Mucosa of descending colon (tissue), 3 donors: ENCODE measurements around the gene DBNDD1. TPM values are rescaled to one million over a fixed set of nuclear protein-coding genes. Genes with fewer than 3 reads are reported as not detected.

Experiments
- ATAC-seq: fragments of 200-7000 bp; cut with Tn5 transposase; one replicate; pipeline ENCODE4 v1.9.1; 2020; ENCODE audit warnings: mild to moderate bottlenecking, moderate library complexity
- DNase-seq, 3 donors: peaks; one replicate each; pipeline ENCODE4 v3.0.0-alpha.2; 2020
- H3K36me3 ChIP-seq: fragments of 200-600 bp; one replicate; pipeline ENCODE4 v1.8.0; 2021; ENCODE audit warnings: low read depth, mild to moderate bottlenecking
- H3K4me1 ChIP-seq: fragments of 200-600 bp; one replicate; pipeline ENCODE4 v1.8.0; 2021; ENCODE audit warnings: low read depth, mild to moderate bottlenecking
- H3K4me3 ChIP-seq: fragments of 200-600 bp; one replicate; pipeline ENCODE4 v1.8.0; 2021; ENCODE audit warnings: mild to moderate bottlenecking
- H3K9me3 ChIP-seq: fragments of 200-600 bp; one replicate; pipeline ENCODE4 v1.8.0; 2021; ENCODE audit warnings: mild to moderate bottlenecking
- intact Hi-C, 2 donors: fragments of 100-400 bp; cut with DNase I in 1 of 2; cut with micrococcal nuclease in 1 of 2; formaldehyde crosslinking; loops; one replicate each; pipeline versions ENCODE4 v1.11.0 to v1.11.1; 2022; cut with DNase I, micrococcal nuclease
- total RNA-seq, 3 donors: library from RNA; stranded (reverse); fragmentation: NEBNext Ultra II Directional in 2 of 3; extraction: Animal tissue kit (Norgen Biotek cat#: 25700) in 2 of 3; gene quantifications; one replicate each; pipeline versions ENCODE4 v1.2.1 to v1.2.4, GENCODE V29; 2021 to 2023
- TF ChIP-seq, protein P1 (sequence below): fragments of 200-600 bp; IDR thresholded peaks from one replicate; pipeline ENCODE4 v1.8.0; 2022; ENCODE audit warnings: antibody characterized with exemption, mild to moderate bottlenecking
- donor health status: DM: no; HTN: no; CAD: no; lungs with moderate emphysema.
- donor health status: DM: no; HTN: no; CAD: no.
- donor health status: DM: no; HTN: yes; CAD: no.

The DBNDD1 gene
- total RNA-seq, 3 donors from 2014 or later = 1.7 to 3.0 (median 2.0) TPM

DNA sequence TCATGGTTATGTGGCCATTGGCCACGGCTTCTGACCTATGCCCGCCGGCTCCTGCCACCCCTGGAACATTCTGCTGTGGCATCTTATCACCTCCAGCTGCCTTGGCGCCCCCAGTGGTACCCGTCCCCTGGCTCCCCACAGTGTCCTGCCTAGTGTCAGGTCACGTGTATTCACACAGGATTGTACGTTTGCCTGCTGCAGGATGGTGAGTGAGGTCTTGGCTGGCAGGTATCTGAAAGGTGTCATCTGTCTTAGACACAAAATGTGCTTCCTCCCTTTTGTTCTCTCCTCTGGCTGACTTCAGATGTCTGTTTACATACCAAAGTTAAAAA is 24.9 kb downstream of the DBNDD1 start:
- H3K4me3 ChIP-seq = no peak overlapping the region
- TF ChIP-seq, protein P1, sequence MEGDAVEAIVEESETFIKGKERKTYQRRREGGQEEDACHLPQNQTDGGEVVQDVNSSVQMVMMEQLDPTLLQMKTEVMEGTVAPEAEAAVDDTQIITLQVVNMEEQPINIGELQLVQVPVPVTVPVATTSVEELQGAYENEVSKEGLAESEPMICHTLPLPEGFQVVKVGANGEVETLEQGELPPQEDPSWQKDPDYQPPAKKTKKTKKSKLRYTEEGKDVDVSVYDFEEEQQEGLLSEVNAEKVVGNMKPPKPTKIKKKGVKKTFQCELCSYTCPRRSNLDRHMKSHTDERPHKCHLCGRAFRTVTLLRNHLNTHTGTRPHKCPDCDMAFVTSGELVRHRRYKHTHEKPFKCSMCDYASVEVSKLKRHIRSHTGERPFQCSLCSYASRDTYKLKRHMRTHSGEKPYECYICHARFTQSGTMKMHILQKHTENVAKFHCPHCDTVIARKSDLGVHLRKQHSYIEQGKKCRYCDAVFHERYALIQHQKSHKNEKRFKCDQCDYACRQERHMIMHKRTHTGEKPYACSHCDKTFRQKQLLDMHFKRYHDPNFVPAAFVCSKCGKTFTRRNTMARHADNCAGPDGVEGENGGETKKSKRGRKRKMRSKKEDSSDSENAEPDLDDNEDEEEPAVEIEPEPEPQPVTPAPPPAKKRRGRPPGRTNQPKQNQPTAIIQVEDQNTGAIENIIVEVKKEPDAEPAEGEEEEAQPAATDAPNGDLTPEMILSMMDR = no peak
- H3K9me3 ChIP-seq = no peaks in the 10 kb centered on the region
- H3K4me1 ChIP-seq = no peaks in the 10 kb centered on the region
- H3K36me3 ChIP-seq = no peaks in the 10 kb centered on the region
- ATAC-seq (no peak), DNase-seq (no peak)
- intact Hi-C loops = no loop called here

GRCh38 chr16:89993971-89994370 is 25.3 kb downstream of the DBNDD1 start:
- Histone ChIP-seq H3K4me1 (no peaks in the 10 kb centered on the region), H3K36me3 (no peaks in the 10 kb centered on the region), H3K4me3 (no peak overlapping the region), H3K9me3 (no peaks in the 10 kb centered on the region)
- intact Hi-C loops = no loop called here
- TF ChIP-seq, protein P1 = no peak
- DNase-seq = no peak
- no peak for ATAC-seq

GRCh38 chr16:89993377-89993776 is 25.9 kb downstream of the DBNDD1 start:
- intact Hi-C loops = no loop called here
- Histone ChIP-seq H3K9me3 (no peaks in the 10 kb centered on the region), H3K4me3 (no peak overlapping the region), H3K36me3 (no peaks in the 10 kb centered on the region), H3K4me1 (no peaks in the 10 kb centered on the region)
- DNase-seq (no peak), ATAC-seq (no peak)
- TF ChIP-seq, protein P1 = no peak

DNA sequence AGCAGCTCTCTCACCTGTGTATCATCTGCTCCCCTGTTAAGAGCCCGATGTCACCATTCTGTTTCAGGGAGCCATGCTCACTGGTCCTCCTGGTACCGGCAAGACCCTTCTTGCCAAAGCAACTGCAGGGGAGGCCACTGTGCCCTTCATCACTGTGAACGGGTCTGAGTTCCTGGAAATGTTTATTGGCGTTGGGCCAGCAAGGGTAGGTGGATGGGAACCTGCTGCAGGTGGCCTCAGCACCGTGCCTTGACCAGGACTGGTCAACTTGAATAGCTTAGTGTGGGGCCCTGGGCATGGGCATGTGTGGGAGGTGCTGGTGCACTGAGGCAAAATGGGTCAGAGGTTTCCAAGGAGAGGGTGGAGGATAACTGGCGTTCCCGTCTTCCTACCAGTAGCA is 28.5 kb downstream of the DBNDD1 start:
- intact Hi-C loops = no loop called here
- DNase-seq = no peak
- no peaks in the 10 kb centered on the region for H3K4me1 ChIP-seq
- no peak overlapping the region for H3K4me3 ChIP-seq
- TF ChIP-seq, protein P1 = no peak
- H3K36me3 ChIP-seq = no peaks in the 10 kb centered on the region
- ATAC-seq = no peak
- no peaks in the 10 kb centered on the region for H3K9me3 ChIP-seq

- ATAC-seq = no peak
- no peak overlapping the region for H3K4me3 ChIP-seq
- H3K9me3 ChIP-seq = no peaks in the 10 kb centered on the region
- intact Hi-C loops = no loop called here
- TF ChIP-seq, protein P1 = no peak
- DNase-seq = no peak
- no peaks in the 10 kb centered on the region for H3K4me1 ChIP-seq
- H3K36me3 ChIP-seq = peaks cover 4% of the 10 kb centered on the region
Measured at GRCh38 chr16:89988951-89989350, 30.3 kb downstream of the DBNDD1 start.

DNA sequence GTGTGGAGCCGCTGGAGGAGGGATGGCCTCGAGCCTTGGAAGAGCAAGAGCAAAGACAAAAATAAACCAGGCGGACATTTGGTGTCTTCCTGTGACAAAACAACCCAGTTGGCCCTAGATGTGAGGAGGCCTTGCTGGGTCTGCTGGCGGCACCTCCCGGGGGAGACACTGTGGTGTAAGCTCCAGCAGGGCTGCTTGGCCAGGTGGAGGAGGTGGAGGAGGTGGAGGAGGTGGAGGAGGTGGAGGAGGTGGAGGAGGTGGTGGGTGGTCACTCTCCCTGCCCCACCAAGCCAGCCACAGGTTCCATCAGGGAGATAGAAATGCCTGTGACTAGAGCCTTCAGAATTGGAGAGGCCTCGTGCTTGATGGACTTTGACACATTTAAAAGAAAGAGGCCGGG is 32.1 kb downstream of the DBNDD1 start:
- peaks cover 4% of the 10 kb centered on the region for H3K36me3 ChIP-seq
- TF ChIP-seq, protein P1 = no peak
- intact Hi-C loops = no loop called here

More for the DNA sequence above, 32.1 kb downstream of the DBNDD1 start:
- H3K9me3 ChIP-seq = no peaks in the 10 kb centered on the region
- no peak overlapping the region for H3K4me3 ChIP-seq
- H3K4me1 ChIP-seq = no peaks in the 10 kb centered on the region
- ATAC-seq (no peak), DNase-seq (no peak)
